Stomach (tissue), 9 donors: ENCODE data around the gene CBX2. TPM values are rescaled to one million over a fixed set of nuclear protein-coding genes. Genes with fewer than 3 reads are reported as not detected.

Experiments
- DNase-seq, 2 donors: peaks; one replicate each; pipeline versions ENCODE4 v3.0.0 to v3.0.0-alpha.2; 2013 to 2019
- H3K27ac ChIP-seq, 5 donors: fragments of 200-600 bp in 4 of 5; sonication (generic) in 4 of 5; one replicate each; pipeline ENCODE4 v1.5.1; 2013 to 2019; ENCODE audit warnings: mild to moderate bottlenecking in 1 of 5, moderate library complexity in 1 of 5
- H3K27me3 ChIP-seq, 3 donors: fragments of 200-600 bp; sonication (generic); one replicate each; pipeline ENCODE4 v1.5.1; 2017 to 2019; ENCODE audit warnings: mixed run types in 1 of 3
- H3K36me3 ChIP-seq, 4 donors: fragments of 200-600 bp; sonication (generic); 1 replicate in 3 of 4; 2 replicates in 1 of 4; pipeline ENCODE4 v1.5.1; 2016 to 2019
- H3K4me1 ChIP-seq, 4 donors: fragments of 200-600 bp; sonication (generic); one replicate each; pipeline ENCODE4 v1.5.1; 2016 to 2019
- H3K4me3 ChIP-seq, 4 donors: fragments of 200-600 bp; sonication (generic) in 3 of 4; one replicate each; pipeline ENCODE4 v1.5.1; 2016 to 2019; ENCODE audit warnings: mild to moderate bottlenecking in 1 of 4
- H3K9me3 ChIP-seq, 4 donors: fragments of 200-600 bp; sonication (generic); one replicate each; pipeline ENCODE4 v1.5.1; 2016 to 2019
- EP300 ChIP-seq: sonication (generic); formaldehyde crosslinking; IDR thresholded peaks from one replicate; pipeline ENCODE4 v1.6.1; 2017; ENCODE audit warnings: antibody characterized with exemption
- POLR2A ChIP-seq, 4 donors: fragments of 450-650 bp; IDR thresholded peaks; one replicate each; pipeline ENCODE4 v1.6.1; 2016; ENCODE audit warnings: antibody characterized with exemption in 4 of 4, control low read depth in 2 of 4, mild to moderate bottlenecking in 1 of 4, moderate library complexity in 1 of 4
- POLR2AphosphoS5 ChIP-seq, 3 donors: sonication (generic); formaldehyde crosslinking; IDR thresholded peaks; one replicate each; pipeline ENCODE4 v1.6.1; 2016; ENCODE audit warnings: antibody characterized with exemption in 3 of 3
- WGBS, 5 donors: extraction: QIAGEN DNeasy Blood & Tissue Kit in 3 of 5; methylation state at CpG; one replicate each; pipeline versions ENCODE4 v1.1.5 to v1.1.7; 2013 to 2018; 5-methylcytosine and 5-hydroxymethylcytosine counted together
- intact Hi-C: fragments of 100-400 bp; cut with DNase I; formaldehyde crosslinking; loops from one replicate; pipeline ENCODE4 v1.15.1; 2023; ENCODE audit warnings: low total_unique reads
- polyA plus RNA-seq, 3 donors: library from polyadenylated mRNA; stranded (reverse); fragments of 200-250 nt; gene quantifications; one replicate each; pipeline ENCODE4 v1.2.3, GENCODE V29; 2013
- total RNA-seq, 5 donors: library from RNA; depleted of rRNA; stranded (reverse); fragments of >200 nt; gene quantifications; one replicate each; pipeline versions ENCODE4 v1.1.0 to v1.2.3, GENCODE V29; 2014 to 2016
- TF ChIP-seq, protein P1 (sequence below), 7 experiments: fragments of 450-650 bp in 4 of 7; fragments of 200-600 bp in 3 of 7; sonication (generic) in 3 of 7; IDR thresholded peaks; one replicate each; pipeline ENCODE4 v1.5.1; 2016 to 2019; ENCODE audit warnings: antibody characterized with exemption in 7 of 7, control low read depth in 2 of 7, mild to moderate bottlenecking in 1 of 7
- donor health status: healthy with polysubstance abuse.
- donor health status: Bipolar disorder and iron deficiency.
- donor health status: healthy.

The CBX2 gene
- total and polyA plus RNA-seq, 8 donors: under 0.01 to 1.3 (median 1.0) TPM; not detected in 3

DNA sequence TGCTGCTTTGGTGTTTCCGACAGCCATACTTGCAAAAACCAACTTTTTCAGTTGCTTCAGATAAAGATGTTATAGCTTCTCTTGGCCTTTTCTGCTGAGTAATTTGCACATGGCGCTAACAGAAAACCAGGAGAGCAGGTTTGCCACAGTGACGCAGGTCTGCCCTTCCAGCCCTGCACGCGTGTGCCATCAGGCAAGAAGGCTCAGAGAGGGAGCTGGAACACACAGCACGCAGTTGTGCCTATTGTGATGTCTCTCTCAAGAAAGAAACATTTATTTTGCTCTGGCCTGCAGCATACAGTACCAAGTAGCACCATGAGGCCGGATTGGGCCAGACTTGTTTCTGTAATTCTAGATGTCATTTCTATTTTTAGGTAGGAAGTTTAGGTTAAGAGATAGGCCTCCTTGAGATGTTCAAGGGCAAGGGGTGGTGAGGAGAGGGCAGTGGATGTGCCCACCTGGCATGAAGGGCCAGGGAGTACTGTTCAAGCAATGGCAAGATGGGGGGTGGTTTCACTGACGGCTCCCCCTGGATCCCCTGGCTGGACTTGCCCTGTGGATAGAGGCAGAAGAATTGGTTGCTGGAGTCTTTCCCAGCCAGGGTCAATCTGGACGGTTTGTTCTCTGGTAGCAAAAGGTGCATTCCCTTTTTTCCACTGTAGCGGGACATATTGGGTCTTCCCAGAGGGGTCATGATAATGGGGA is 1.9 kb downstream of the CBX2 start:
- no peaks in the 10 kb centered on the region for H3K36me3 ChIP-seq
- H3K27me3 ChIP-seq: peaks cover 7 to 97% (median 51%) of the 10 kb centered on the region in 3 donors
- no peak for TF ChIP-seq EP300
- TF ChIP-seq POLR2A (IDR thresholded peaks at IDR 0.05): no peak
- TF ChIP-seq, protein P1, sequence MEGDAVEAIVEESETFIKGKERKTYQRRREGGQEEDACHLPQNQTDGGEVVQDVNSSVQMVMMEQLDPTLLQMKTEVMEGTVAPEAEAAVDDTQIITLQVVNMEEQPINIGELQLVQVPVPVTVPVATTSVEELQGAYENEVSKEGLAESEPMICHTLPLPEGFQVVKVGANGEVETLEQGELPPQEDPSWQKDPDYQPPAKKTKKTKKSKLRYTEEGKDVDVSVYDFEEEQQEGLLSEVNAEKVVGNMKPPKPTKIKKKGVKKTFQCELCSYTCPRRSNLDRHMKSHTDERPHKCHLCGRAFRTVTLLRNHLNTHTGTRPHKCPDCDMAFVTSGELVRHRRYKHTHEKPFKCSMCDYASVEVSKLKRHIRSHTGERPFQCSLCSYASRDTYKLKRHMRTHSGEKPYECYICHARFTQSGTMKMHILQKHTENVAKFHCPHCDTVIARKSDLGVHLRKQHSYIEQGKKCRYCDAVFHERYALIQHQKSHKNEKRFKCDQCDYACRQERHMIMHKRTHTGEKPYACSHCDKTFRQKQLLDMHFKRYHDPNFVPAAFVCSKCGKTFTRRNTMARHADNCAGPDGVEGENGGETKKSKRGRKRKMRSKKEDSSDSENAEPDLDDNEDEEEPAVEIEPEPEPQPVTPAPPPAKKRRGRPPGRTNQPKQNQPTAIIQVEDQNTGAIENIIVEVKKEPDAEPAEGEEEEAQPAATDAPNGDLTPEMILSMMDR (IDR thresholded peaks at IDR 0.05): no peak
- no peak for TF ChIP-seq POLR2AphosphoS5 (IDR thresholded peaks at IDR 0.05)
- no peaks in the 10 kb centered on the region for H3K9me3 ChIP-seq
- DNase-seq: peak in 1 of 2 donors; percentile 61
- intact Hi-C loops: no loop called here
- H3K27ac ChIP-seq: no peak overlapping the region
- H3K4me1 ChIP-seq: peaks cover 14 to 27% (median 22%) of the 10 kb centered on the region in 4 donors
- no peak overlapping the region for H3K4me3 ChIP-seq
- WGBS, 5 donors: 63 to 75% (median 71%) methylated on average over 10 of the region's 10 CpGs

DNA sequence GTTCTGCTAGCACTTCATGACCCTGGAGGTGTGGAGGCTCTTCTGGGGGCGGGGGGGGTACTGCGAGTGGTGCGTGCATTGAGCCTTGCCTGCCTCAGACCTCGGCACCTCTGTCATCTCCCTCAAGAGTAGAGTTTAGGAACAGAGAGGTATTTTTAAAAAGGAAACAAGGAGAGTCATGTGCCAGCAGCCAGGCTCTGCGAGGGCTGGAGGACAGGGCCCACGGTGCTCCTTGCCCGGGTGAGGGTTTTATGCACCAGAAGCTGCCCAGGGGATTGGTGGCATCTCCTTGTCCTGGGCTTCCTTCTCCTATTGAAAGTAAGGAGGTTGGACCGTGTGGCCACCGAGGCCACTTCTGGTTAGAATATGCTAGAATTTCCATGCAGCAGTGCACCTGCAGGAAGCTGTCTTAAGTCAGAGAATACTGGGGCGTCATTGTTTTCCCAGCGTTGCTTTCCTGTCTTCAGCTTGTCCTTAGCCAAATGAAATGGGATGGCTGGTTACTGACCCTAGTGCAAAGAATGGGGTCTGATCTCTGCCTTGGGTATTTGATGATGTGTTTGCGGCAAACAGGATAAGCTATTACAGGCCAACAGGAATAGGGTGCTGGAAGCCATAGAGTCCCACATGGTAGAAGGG is 3.2 kb downstream of the CBX2 start:
- TF ChIP-seq POLR2A (IDR thresholded peaks at IDR 0.05) (no peak), EP300 (no peak), POLR2AphosphoS5 (IDR thresholded peaks at IDR 0.05) (no peak)
- TF ChIP-seq, protein P1 (IDR thresholded peaks at IDR 0.05): no peak
- Histone ChIP-seq H3K36me3 (no peaks in the 10 kb centered on the region), H3K27ac (no peak overlapping the region), H3K9me3 (no peaks in the 10 kb centered on the region), H3K27me3 (peaks cover 3 to 97% (median 49%) of the 10 kb centered on the region in 3 donors), H3K4me1 (peaks cover 14 to 27% (median 22%) of the 10 kb centered on the region in 4 donors), H3K4me3 (no peak overlapping the region)
- 68 to 85% (median 79%) methylated on average over 12 of the region's 12 CpGs for WGBS, 5 donors
- intact Hi-C loops: no loop called here
- DNase-seq: no peak

DNA sequence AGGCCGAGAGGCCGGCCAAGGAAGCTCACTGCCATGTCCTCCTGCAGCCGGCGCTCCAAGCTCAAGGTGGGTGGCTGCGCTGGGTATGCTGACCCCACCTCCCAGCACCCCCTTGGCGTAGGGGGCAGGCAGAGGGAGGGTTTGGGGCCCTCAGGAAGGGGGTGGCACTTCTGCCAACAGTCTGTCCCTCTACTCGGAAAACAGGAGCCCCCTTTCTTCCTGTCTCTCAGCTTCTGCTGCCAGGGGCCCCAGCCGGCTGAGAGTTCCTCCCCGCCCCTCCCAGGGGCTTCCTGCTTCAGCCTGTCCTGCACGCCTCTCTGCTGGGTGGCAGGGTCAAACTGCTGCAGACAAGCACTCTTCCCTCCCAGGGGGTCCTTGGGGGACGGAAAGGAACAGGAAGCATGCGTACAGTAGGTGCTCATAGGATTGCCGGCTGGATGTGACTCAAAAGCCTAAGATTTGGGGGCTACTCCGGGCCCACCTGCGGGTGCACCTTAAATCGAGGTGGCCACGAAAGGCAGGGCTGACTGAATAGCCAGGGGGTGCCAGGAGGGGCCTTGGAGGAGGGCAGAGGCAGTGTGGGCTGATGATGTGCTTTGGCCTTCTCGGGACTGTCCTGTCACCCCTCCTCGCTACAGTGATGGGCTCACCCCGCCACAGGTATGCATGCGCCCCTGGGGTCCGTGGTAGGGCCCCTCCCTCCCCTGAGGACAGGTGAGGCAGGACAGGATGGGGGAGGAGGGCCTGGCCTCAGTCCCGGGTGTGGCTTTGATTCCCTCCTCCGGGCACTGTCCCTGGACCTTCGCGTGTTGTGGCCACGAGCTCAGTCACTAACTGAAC is 4.0 kb downstream of the CBX2 start:
- DNase-seq: no peak
- peaks cover 14 to 22% (median 20%) of the 10 kb centered on the region in 4 donors for H3K4me1 ChIP-seq
- no peak overlapping the region for H3K27ac ChIP-seq
- TF ChIP-seq, protein P1 (IDR thresholded peaks at IDR 0.05): no peak
- no peak for TF ChIP-seq EP300
- no peak for TF ChIP-seq POLR2A (IDR thresholded peaks at IDR 0.05)
- TF ChIP-seq POLR2AphosphoS5 (IDR thresholded peaks at IDR 0.05): no peak
- no peak overlapping the region for H3K4me3 ChIP-seq
- no peaks in the 10 kb centered on the region for H3K9me3 ChIP-seq
- peaks cover 0 to 97% (median 42%) of the 10 kb centered on the region in 3 donors for H3K27me3 ChIP-seq
- 78 to 86% (median 79%) methylated on average over 16 to 27 of the region's 27 CpGs for WGBS, 5 donors
- intact Hi-C loops: no loop called here
- H3K36me3 ChIP-seq: no peaks in the 10 kb centered on the region

DNA sequence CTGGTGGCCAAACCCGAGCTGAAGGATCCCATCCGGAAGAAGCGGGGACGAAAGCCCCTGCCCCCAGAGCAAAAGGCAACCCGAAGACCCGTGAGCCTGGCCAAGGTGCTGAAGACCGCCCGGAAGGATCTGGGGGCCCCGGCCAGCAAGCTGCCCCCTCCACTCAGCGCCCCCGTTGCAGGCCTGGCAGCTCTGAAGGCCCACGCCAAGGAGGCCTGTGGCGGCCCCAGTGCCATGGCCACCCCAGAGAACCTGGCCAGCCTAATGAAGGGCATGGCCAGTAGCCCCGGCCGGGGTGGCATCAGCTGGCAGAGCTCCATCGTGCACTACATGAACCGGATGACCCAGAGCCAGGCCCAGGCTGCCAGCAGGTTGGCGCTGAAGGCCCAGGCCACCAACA is 5.9 kb downstream of the CBX2 start:
- H3K36me3 ChIP-seq: no peaks in the 10 kb centered on the region
- H3K9me3 ChIP-seq: no peaks in the 10 kb centered on the region
- no peak overlapping the region for H3K27ac ChIP-seq
- peaks cover 0 to 100% (median 29%) of the 10 kb centered on the region in 3 donors for H3K27me3 ChIP-seq
- H3K4me1 ChIP-seq: peaks cover under 1 to 6% (median 5%) of the 10 kb centered on the region in 4 donors
- intact Hi-C loops: no loop called here
- TF ChIP-seq, protein P1 (IDR thresholded peaks at IDR 0.05): no peak
- no peak for TF ChIP-seq POLR2AphosphoS5 (IDR thresholded peaks at IDR 0.05)
- TF ChIP-seq POLR2A (IDR thresholded peaks at IDR 0.05): no peak
- no peak for TF ChIP-seq EP300
- no peak for DNase-seq
- no peak overlapping the region for H3K4me3 ChIP-seq
- 92 to 95% (median 95%) methylated on average over 15 to 18 of the region's 18 CpGs for WGBS, 5 donors
